DMS153 treated with DMSO at 0.1 percent for 48 hours (cell line): Measurements from ENCODE around the gene TYW5.

Experiments
- DNase-seq: peaks from one replicate; lab custom pipeline; 2025; ENCODE audit not compliant: unreplicated experiment; lab: John Stamatoyannopoulos, UW

TYW5 gene

GRCh38 chr2:199975273-199975895 lies 20.1 kb upstream of the TYW5 start:
- DNase-seq = no peak

- DNase-seq = peak; percentile 3
These were observed 18.4 kb upstream of the TYW5 start for GRCh38 chr2:199973703-199974102.

DNA sequence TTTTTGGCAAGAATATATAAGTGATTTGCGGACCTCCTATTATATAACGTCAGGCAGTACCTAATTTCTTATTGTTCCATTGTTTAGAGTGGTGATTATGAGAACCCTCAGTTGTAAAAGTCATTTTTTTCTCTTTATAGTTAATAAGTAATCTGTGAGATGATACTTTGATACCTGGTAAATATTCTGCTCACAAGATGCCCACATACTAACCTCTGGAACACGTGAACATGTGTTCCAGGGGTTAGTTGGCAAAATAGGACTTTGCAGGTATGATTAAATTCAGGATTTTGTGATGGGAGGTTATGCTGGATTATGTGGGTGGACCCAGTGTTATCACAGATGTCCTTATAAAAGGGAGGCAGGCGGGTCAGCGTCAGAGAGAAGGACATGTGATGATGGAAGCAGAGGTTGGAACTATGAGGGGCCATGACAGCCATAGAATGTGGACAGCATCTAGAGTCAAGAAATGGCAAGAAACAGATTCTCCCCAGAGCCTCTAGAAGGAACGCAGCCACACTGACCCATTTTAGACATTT lies 16.9 kb upstream of the TYW5 start:
- no peak for DNase-seq

GRCh38 chr2:199968126-199968525 lies 12.8 kb upstream of the TYW5 start:
- no peak for DNase-seq

DNA sequence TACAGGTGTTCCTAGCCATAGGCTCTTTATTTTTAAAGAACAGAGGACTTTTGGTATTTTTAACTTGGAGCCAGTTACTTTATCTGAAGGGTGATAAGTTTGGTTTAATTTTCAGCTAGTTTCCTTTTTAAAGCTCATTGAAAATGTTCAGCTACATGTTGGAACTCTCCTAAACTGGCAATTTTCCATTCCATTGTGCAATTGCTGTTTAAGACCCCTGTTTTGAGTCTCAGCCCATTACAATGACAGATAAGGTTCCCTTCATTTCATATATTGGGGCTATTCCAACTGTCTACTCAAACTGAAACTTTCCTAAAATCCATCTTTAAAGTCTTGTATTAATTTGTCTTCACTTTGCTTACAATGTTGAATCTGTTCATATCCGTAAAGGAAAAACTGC lies 11.7 kb upstream of the TYW5 start:
- DNase-seq = no peak

GRCh38 chr2:199966405-199966804 lies 11.1 kb upstream of the TYW5 start:
- DNase-seq = no peak

- DNase-seq = no peak
These were observed 6.9 kb upstream of the TYW5 start for GRCh38 chr2:199962203-199962602.

GRCh38 chr2:199958014-199958413 lies 2.7 kb upstream of the TYW5 start:
- no peak for DNase-seq

DNA sequence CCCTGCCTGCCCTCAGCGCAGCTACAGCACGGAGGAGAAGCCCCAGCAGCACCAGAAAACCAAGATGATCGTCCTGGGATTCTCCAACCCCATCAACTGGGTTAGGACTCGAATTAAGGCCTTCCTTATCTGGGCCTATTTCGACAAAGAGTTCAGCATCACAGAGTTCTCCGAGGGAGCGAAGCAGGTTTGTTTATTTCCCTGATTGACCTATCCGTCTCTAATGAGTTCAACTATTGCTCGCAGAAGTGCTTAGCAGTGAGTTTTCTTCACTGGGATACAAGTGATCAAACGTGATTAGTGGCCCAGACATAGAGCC lies 730 bp upstream of the TYW5 start:
- DNase-seq = no peak

DNA sequence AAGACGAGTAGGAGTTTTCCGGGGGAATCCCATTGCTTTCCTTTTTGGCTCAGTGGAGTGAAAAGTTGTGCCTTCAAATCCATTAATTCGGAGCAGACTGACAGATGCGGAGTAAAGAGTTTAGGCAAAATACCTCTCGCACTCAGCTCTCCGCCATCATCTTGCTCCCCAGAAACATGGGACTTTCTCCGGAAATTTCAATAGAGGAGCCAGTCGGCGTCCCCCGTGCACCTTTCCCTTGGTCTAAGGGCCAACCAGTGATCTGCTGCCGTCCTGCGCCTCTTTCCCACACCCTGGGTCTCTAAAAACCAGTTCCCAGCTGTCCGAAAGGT lies 318 bp downstream of the TYW5 start:
- no peak for DNase-seq

- DNase-seq = no peak
These were observed 4.3 kb downstream of the TYW5 start for GRCh38 chr2:199951023-199951422.

DNA sequence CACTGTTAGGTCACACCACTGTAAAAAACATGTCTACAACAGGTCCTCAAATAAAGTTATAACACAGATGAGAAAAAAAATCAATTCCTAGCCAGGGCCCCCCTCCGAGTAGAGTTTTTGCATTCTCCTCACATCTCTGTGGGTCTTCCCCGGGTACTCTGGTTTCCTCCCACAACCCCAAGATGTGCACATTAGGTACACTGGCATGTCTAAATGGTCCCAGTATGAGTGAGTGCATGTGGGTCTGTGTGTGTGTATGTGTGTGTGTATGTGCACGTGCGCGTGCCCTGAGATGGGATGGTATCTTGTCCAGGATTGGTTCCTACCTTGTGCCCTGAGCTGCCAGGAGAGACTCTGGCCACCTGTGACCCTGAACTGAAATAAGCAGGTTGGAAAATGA lies 4.9 kb downstream of the TYW5 start:
- DNase-seq = no peak

DNA sequence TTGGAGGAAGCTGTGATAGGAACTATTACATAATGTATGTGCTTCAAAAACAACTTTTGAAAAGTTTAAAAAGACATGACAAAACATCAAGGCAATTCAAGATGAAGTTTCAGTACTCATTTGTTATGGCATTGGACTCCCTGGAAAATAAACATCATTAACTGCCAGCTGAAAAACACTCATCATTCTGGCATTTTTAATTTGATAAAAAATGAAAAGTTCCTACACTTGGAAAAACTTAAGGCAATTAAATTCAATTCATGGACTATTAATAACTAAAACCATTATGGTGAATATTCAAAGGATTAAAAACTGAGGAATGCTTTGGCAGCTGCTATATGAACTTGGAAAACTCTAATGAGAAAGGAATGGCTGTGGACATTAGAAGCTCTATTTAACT lies 8.5 kb downstream of the TYW5 start:
- DNase-seq = no peak

DNA sequence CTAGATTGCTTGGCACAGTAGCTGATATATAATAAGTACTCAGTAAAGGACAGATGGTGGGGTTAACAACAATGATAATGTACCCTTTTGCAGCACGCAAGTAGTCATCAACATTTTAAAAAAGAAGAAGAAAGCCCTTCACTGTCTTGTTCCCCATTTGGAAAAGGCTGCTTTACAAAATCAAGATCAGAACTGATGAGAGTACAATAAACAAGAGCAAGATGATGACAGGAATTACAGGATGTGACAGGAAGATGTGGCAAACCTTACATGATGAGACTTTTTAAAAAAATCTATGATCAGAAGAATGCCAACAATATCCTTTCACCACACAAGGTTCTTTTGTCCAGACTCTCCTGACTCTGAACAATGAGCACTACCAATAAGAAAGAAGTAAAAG lies 9.1 kb downstream of the TYW5 start:
- no peak for DNase-seq

- DNase-seq = no peak
These were observed 11.9 kb downstream of the TYW5 start for GRCh38 chr2:199943373-199943772.

- DNase-seq = no peak
These were observed 14.9 kb downstream of the TYW5 start for GRCh38 chr2:199940373-199940772.

GRCh38 chr2:199936554-199936953 lies 18.7 kb downstream of the TYW5 start:
- no peak for DNase-seq

GRCh38 chr2:199933466-199933865 lies 21.8 kb downstream of the TYW5 start:
- DNase-seq = no peak

GRCh38 chr2:199932312-199932855 lies 22.9 kb downstream of the TYW5 start:
- no peak for DNase-seq

DNA sequence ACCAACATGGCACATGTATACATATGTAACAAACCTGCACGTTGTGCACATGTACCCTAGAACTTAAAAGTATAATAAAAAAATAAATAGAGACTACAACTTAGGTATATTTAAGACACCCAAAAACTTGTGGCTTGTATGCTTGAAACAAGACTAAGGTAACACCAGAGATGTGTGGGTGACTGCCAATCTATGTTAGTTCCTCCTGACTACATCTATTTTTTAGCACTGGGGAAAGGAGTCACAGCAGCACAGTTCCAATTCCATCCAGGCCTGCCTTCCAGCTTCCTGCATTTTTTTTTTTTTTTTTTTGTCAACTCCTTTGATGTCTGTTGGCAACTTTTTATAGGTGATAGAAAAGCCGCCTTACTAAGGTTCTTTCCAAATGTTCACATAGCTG lies 26.0 kb downstream of the TYW5 start:
- DNase-seq = no peak

- no peak for DNase-seq
These were observed 26.7 kb downstream of the TYW5 start for GRCh38 chr2:199928626-199929025.

GRCh38 chr2:199928226-199928625 lies 27.1 kb downstream of the TYW5 start:
- DNase-seq = no peak

- DNase-seq = no peak
These were observed 28.5 kb downstream of the TYW5 start for GRCh38 chr2:199926806-199927205.
